GM23338 (cell line): ENCODE results near the gene MIDN.

Source experiments
- CREB1 ChIP-seq: fragments of 250-450 bp; sonication (Bioruptor Pico); IDR thresholded peaks from 2 replicates; pipeline ENCODE4 v1.5.0; 2020; ENCODE audit warnings: low read depth, mild to moderate bottlenecking, moderate library complexity
- EZH2 ChIP-seq: fragments of 200-600 bp; sonication (generic); IDR thresholded peaks from one replicate; pipeline ENCODE4 v1.8.0; 2017; ENCODE audit warnings: antibody characterized with exemption, mild to moderate bottlenecking, low read depth; ENCODE audit not compliant: unreplicated experiment
- JUNB ChIP-seq: IDR thresholded peaks from one replicate; pipeline ENCODE4 v1.6.1; 2016; ENCODE audit warnings: antibody characterized with exemption; ENCODE audit not compliant: unreplicated experiment
- POLR2AphosphoS5 ChIP-seq: IDR thresholded peaks from 2 replicates; pipeline ENCODE4 v1.6.1; 2016; ENCODE audit warnings: antibody characterized with exemption, low read depth
- REST ChIP-seq: IDR thresholded peaks from one replicate; pipeline ENCODE4 v1.6.1; 2018; ENCODE audit warnings: antibody characterized with exemption; ENCODE audit not compliant: unreplicated experiment
- TF ChIP-seq, protein P1 (sequence below), 2 experiments: fragments of 200-600 bp in 1 of 2; sonication (generic) in 1 of 2; conservative IDR thresholded peaks; 2 replicates each; pipeline versions ENCODE4 v1.5.1 to v1.6.1; 2016 to 2017; ENCODE audit warnings: antibody characterized with exemption in 2 of 2, low read depth in 2 of 2, mild to moderate bottlenecking in 2 of 2, moderate library complexity in 1 of 2
- TF ChIP-seq, protein P2 (sequence below): IDR thresholded peaks from 2 replicates; pipeline ENCODE4 v1.6.1; 2016; ENCODE audit warnings: antibody characterized with exemption

GRCh38 chr19:1258163-1258492 is 9.7 kb downstream of the MIDN start:
- TF ChIP-seq EZH2 (no peak), POLR2AphosphoS5 (no peak), REST (no peak), JUNB (no peak), CREB1 (CRISPR knock-in tag) (no peak)
- TF ChIP-seq, protein P1, sequence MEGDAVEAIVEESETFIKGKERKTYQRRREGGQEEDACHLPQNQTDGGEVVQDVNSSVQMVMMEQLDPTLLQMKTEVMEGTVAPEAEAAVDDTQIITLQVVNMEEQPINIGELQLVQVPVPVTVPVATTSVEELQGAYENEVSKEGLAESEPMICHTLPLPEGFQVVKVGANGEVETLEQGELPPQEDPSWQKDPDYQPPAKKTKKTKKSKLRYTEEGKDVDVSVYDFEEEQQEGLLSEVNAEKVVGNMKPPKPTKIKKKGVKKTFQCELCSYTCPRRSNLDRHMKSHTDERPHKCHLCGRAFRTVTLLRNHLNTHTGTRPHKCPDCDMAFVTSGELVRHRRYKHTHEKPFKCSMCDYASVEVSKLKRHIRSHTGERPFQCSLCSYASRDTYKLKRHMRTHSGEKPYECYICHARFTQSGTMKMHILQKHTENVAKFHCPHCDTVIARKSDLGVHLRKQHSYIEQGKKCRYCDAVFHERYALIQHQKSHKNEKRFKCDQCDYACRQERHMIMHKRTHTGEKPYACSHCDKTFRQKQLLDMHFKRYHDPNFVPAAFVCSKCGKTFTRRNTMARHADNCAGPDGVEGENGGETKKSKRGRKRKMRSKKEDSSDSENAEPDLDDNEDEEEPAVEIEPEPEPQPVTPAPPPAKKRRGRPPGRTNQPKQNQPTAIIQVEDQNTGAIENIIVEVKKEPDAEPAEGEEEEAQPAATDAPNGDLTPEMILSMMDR (conservative IDR thresholded peaks at IDR 0.05; ENCODE audit: low read depth in 2 of 2): no peak
- TF ChIP-seq, protein P2, sequence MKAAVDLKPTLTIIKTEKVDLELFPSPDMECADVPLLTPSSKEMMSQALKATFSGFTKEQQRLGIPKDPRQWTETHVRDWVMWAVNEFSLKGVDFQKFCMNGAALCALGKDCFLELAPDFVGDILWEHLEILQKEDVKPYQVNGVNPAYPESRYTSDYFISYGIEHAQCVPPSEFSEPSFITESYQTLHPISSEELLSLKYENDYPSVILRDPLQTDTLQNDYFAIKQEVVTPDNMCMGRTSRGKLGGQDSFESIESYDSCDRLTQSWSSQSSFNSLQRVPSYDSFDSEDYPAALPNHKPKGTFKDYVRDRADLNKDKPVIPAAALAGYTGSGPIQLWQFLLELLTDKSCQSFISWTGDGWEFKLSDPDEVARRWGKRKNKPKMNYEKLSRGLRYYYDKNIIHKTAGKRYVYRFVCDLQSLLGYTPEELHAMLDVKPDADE: no peak
